GM18861 (cell line): Measurements from ENCODE around the gene P2RY2.
"Not testable (repeated sequence)": the region's sequence is repeated elsewhere in the genome, so short reads cannot be mapped to it uniquely, and the experiment has no call there.

ENCODE experiments used
- ATAC-seq: cut with Tn5 transposase; IDR thresholded peaks from one replicate; pipeline ENCODE4 v1.9.1; 2021; ENCODE audit not compliant: unreplicated experiment

The P2RY2 gene

GRCh38 chr11:73265853-73266645 lies 48.0 kb downstream of the P2RY2 start:
- no peak for ATAC-seq

- ATAC-seq, result no peak
Measured at GRCh38 chr11:73266646-73267020, 48.6 kb downstream of the P2RY2 start.

GRCh38 chr11:73267122-73267846 lies 49.2 kb downstream of the P2RY2 start:
- ATAC-seq, result no peak

DNA sequence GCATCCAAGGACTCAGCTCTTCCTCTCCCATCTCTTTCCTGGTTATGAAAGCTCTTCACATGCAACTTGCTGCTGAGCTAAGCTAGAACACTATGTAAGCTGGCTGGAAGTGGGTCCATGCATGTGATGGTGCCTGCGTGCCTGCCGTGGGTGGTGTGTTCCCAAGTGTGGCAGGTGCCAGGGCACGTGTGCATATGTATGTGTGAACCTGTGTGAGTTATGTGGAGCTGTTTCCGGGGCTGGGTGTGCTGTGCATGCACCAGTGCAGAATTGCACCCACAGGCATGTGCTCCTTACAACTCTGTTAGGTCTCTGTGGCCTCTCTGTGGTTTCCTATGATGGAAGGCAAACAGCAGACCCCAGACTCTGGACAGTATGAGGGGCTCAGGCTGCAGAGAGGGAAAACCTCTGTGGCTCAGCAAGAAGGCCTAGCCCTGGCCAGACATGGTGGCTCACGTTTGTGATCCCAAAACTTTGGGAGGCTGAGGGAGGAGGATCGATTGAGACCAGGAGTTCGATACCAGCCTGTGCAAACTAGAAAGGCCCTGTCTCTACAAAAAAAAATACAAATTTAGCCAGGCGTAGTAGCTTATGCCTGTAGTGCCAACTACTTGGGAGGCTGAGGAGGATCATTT lies 49.9 kb downstream of the P2RY2 start:
- no peak for ATAC-seq

DNA sequence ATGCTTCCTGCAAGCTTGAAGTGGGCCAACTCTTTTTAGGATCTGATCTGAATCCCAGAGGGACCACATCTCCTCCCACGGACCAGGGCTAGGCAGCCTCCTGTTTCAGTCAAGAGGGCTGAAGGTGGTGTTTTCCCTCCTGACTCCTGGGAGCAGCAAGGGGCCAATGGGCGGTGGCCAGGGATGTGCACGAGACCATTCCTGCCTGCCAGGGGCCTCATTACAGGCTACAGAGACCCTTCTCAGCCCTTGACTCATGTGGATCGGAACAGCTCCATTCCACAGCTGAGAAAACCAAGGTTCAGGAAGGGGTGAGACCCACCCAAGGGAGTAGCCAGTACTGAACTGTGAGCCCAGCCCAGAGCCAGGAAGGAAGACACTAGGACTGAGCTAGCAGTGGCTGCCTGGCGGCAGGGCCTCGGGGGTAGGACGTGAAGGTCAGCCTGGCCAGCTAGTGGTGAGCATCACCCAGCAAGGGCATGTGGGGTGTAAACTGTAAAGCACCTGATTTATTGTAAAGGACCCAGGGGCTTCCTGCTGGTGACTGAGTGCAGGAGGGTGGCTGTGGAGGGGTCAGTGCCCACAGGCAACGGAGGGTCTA lies 50.7 kb downstream of the P2RY2 start:
- no peak for ATAC-seq

GRCh38 chr11:73269459-73270015 lies 51.5 kb downstream of the P2RY2 start:
- no peak for ATAC-seq

GRCh38 chr11:73270016-73270854 lies 52.2 kb downstream of the P2RY2 start:
- no peak for ATAC-seq

DNA sequence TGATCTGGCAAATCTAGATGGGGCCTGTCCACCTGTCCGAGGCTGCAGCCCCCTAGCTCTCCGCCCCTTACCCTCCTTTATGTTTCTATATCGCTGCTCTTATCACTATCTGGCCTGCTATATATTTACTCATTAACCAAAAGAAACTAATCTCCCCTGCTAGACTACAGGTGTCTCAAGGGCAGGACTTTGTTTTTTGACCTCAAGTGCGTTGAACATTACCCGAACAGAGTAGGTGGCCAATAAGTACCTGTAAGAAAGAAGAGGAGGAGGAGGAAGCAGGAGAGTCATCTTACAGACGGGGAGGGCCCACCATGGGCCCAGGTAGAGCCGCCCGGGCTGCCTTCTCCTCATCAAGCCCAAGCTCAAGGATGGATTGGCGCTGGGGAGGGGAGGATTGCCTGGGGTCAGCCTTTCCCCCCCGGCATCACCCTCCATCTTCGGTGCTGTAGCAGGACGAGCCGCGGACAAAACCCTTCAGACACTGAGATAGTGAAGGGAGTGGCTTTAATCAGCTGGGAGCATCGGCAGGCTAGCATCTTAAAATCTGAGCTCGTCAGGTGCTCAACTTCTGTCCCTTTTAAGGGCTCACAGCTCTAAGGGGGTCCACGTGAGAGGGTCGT lies 52.9 kb downstream of the P2RY2 start:
- no peak for ATAC-seq

- not testable (repeated sequence) for ATAC-seq
Measured at GRCh38 chr11:73271478-73271865, 53.4 kb downstream of the P2RY2 start.

- no peak for ATAC-seq
Measured at GRCh38 chr11:73271936-73272679, 54.0 kb downstream of the P2RY2 start, which contains the start of gene P2RY6. TSS of gene P2RY6 (plus strand) at chr11:73272338. CDS start at chr11:73296519, 24,181 bp downstream.

GRCh38 chr11:73272680-73273038 lies 54.6 kb downstream of the P2RY2 start:
- ATAC-seq, result no peak

DNA sequence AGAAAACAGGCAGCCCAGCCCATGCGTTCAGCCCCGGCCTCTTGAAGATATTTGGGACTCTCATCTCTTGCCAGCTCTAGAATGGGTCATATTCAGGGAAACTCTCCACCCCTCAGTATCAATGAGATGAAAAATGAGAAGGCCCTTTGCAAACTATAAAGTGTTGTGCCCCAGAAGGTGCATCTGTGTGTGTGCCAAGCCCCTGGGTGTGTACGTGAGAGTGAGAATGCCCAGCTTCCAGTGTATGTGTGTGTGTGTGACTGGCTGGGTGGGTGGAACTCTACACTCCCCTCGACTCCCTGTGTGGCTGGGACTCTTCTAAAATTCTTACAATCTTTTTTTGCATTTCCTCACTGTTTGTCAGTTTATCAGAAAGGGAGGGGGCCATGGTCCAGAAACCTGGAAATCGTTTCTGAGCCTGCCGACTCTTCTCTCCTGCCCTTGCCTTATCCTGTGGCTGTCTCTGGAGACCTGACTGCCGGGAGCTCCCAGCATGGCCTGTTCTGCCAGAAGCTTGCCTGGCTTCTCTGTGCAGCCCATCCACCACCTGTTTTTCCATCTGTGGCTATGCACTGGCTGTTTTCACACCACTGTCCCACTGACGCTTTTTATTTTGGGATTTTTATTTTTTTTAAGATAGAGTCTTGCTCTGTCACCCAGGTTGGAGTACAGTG lies 55.3 kb downstream of the P2RY2 start:
- no peak for ATAC-seq

DNA sequence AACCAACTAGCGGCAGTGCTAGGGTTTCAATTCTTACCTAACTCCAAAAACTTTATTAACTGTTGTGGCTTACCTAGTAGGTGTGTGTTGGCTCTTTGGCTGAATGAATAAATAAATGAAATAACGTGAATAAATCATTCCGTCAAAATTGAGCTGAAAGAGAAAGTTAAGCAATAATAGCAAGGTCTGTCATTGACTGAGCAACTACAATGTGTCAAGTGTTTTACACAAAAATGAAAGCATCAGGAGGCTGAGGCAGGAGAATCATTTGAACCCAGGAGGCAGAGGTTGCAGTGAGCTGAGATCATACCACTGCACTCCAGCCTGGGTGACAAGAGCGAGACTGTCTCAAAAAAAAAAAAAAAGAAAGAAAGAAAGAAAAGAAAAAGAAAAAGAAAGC lies 56.1 kb downstream of the P2RY2 start:
- ATAC-seq, result not testable (repeated sequence)

DNA sequence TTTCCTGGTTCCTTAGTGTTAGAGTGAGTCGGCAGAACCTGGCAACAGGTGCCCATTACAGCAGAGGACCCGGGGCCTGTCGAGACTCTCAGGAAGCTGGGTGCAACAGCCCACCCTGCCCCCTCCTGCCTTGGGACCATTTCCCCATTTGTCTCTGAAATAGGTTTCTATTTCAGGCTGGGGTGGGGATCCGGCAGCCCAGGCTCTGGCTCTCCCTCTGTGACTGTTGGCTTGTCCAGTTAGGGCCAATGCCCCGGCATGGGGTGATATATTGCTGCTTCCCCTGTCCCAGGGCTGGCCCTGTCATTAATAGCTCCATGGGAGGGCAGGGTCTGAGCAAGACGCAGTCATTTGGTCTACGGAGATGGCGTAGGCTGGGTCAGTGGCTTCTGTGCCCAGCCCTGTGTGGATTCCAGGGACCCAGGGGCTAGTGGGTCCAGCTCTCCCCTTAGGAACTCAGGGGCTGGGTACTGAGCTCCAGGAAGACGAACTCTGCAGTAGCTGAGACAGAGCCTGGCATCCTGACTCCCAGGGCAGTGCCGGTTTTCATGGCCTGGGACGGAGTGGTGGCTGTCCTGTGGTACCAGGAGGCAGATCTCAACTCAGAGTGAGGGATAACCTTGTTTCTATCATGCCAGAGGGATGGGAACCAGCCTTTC lies 56.8 kb downstream of the P2RY2 start:
- ATAC-seq, result no peak

DNA sequence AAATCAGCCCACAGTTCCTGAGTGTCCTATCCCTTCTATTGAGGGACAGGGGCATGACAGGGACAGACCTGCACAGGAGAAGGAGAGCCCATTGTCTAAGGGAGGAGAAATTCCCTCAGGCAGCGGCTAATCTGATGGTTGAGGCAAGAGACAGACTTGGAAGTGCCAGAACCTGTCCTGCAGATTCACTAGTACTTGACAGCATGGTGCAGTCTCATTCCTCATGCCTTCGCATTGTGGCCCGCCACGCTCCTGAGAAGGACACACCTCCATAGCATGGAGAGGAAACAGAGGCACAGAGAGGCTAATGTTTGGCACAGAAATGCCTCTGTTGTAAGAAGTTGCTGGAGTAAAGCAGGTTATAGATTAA lies 57.3 kb downstream of the P2RY2 start:
- no peak for ATAC-seq

GRCh38 chr11:73277467-73277866 lies 59.4 kb downstream of the P2RY2 start:
- no peak for ATAC-seq

GRCh38 chr11:73280626-73281025 lies 62.5 kb downstream of the P2RY2 start:
- no peak for ATAC-seq

GRCh38 chr11:73281201-73281741 lies 63.2 kb downstream of the P2RY2 start:
- no peak for ATAC-seq
